Measurements from ENCODE around the gene GANAB. TPM values are rescaled to one million over a fixed set of nuclear protein-coding genes. Genes with fewer than 3 reads are reported as not detected.
"Not testable (repeated sequence)": the region's sequence is repeated elsewhere in the genome, so short reads cannot be mapped to it uniquely, and the experiment has no call there.

The GANAB gene
- total RNA-seq, 1 donor from 2014 or later = 229 TPM

- DNase-seq = no peak
- Histone ChIP-seq H3K36me3 (peaks cover 57% of the 10 kb centered on the region), H3K27me3 (no peaks in the 10 kb centered on the region), H3K4me3 (peak overlapping the region; percentile 71), H3K4me1 (peaks cover 29% of the 10 kb centered on the region), H3K27ac (peak overlapping the region; percentile 93), H3K9me3 (no peaks in the 10 kb centered on the region)
- intact Hi-C loops (cut with DNase I) = no loop called here
- TF ChIP-seq CTCF (IDR thresholded peaks at IDR 0.05) = no peak
- ATAC-seq = no peak
Observed at GRCh38 chr11:62592146-62592815, 54.1 kb downstream of the GANAB start.

GRCh38 chr11:62591448-62592145 is 54.8 kb downstream of the GANAB start, which contains the start of gene TUT1:
TSS of gene TUT1 (minus strand) at chr11:62591523. CDS start at chr11:62591485, 38 bp downstream.
- no peaks in the 10 kb centered on the region for H3K9me3 ChIP-seq
- no peaks in the 10 kb centered on the region for H3K27me3 ChIP-seq
- peaks cover 57% of the 10 kb centered on the region for H3K36me3 ChIP-seq
- peak; percentile 96 for ATAC-seq
- H3K4me3 ChIP-seq = peak within 1 kb of the TSS; percentile 71
- intact Hi-C loops (cut with DNase I) = no loop called here
- TF ChIP-seq CTCF (IDR thresholded peaks at IDR 0.05) = no peak
- peak within 1 kb of the TSS; percentile 93 for H3K27ac ChIP-seq
- DNase-seq = peak; percentile 96
- peaks cover 29% of the 10 kb centered on the region for H3K4me1 ChIP-seq

DNA sequence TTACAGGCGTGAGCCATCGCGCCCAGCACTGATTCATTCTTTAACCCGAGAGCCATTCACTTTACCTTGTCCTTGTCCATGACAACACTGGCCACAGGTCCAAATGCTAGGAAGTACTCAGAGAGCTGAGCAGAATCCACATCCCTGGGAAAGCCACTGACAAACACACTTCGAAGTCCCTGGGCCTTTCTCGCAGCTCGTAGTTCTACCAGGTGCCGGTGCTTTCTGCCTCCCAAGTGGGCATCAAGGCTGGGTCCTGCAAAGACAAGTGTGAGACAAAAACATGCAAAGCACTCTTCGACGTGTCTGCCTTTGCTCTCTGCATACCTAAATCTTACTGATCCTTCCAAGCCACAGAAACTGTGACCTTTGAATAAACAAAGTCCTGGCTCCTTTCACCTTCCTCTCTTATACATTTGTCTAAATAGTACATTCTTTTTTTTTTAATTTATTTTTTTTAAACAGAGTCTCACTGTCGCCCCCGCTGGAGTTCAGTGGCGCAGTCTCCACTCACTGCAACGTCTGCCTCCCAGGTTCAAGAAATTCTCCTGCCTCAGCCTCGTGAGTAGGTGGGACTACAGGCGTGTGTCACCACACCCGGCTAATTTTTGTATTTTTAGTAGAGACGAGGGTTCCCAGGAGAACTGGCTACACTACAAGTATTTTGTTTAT is 57.3 kb downstream of the GANAB start:
- Histone ChIP-seq H3K9me3 (no peaks in the 10 kb centered on the region), H3K4me1 (peaks cover 29% of the 10 kb centered on the region), H3K27me3 (no peaks in the 10 kb centered on the region), H3K27ac (no peak overlapping the region), H3K36me3 (peaks cover 53% of the 10 kb centered on the region), H3K4me3 (no peak overlapping the region)
- ATAC-seq (no peak), DNase-seq (no peak)
- peak; percentile 17 for TF ChIP-seq CTCF (IDR thresholded peaks at IDR 0.05)
- intact Hi-C loops (cut with DNase I) = loop anchor here (10.0 kb wide), 1 partner anchor 1074 kb away; no protein-coding TSS in a partner anchor

DNA sequence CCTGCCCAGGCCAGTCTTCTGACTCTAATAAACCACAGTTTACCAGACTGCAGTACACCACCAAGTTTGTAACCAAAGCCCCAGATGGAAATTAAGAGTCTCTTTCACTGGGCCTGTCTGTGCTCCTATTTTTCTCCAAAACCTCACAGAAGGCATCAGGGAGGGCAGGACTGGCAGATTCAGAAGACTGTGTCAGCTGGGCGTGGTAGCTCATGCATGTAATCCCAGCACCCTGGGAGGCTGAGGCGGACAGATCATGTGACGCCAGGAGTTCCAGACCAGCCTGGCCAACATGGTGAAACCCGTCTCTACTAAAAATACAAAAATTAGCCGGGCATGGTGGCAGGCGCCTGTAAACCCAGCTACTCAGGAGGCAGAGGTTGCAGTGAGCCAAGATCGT is 61.1 kb downstream of the GANAB start:
- DNase-seq = not testable (repeated sequence)

DNA sequence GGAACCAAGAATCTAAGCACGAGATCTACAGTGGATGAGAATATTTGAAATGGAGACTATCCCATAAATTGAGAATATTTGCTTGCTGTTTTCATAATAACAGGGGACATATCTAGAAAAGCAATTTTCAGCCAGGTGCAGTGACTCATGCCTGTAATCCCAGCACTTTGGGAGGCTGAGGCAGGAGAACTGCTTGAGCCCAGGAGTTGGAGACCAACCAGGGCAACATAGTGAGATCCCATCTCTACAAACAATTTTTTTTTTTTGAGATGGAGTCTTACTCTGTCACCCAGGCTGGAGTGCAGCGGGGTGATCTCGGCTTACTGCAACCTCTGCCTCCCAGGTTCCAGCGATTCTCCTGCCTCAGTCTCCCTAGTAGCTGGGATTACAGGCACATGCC is 64.7 kb downstream of the GANAB start:
- intact Hi-C loops (cut with DNase I) = loop anchor here (10.0 kb wide), 1 partner anchor 1067 kb away; no protein-coding TSS in a partner anchor
- DNase-seq, H3K4me1 ChIP-seq, H3K4me3 ChIP-seq, H3K27ac ChIP-seq, H3K9me3 ChIP-seq, H3K27me3 ChIP-seq, ATAC-seq: not testable (repeated sequence)
- peaks cover 79% of the 10 kb centered on the region for H3K36me3 ChIP-seq

More for the DNA sequence above, 61.1 kb downstream of the GANAB start:
- H3K27me3 ChIP-seq, H3K27ac ChIP-seq, H3K9me3 ChIP-seq, H3K4me3 ChIP-seq, ATAC-seq: not testable (repeated sequence)
- peaks cover 12% of the 10 kb centered on the region for H3K4me1 ChIP-seq
- H3K36me3 ChIP-seq = peaks cover 78% of the 10 kb centered on the region
- intact Hi-C loops (cut with DNase I) = loop anchor here (10.0 kb wide), 1 partner anchor 1071 kb away; no protein-coding TSS in a partner anchor

DNA sequence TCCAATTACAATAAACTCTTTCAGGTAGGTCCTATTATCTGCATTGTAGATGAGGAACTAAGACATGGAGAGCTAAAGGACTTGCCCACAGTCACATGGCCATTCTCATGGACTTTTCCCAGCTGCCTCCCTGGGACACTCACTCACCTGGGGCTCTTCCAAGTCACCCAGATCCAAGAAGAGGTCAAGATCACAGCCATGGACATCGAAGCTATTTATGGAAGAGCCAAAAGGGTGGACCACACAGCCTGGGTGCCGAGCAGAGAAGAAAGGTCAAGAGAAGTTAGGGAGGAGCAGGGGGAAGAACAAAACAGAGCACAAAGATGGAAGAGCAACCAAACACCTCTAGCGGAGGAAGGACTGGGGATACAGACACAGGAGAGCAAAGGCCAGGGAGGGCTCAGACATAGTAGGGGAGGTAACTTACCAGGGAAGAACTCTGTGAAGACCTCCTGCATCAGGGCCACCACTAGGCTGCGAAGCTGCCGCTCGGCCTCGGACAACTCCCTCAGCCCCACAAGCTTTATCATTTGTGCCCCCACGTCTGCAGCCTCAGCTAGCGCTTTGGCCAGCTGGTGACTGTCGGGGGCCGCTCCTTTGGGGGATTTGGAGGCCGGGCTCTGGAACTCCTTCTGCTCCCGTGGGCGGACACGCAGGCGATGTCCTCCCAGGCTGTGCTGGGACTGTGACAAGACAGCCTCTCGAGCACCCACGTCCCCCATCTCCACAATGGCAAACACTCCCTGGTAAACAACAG is 65.3 kb downstream of the GANAB start:
- no peak overlapping the region for H3K27ac ChIP-seq
- no peak overlapping the region for H3K4me3 ChIP-seq
- DNase-seq (no peak), ATAC-seq (no peak)
- H3K27me3 ChIP-seq = no peaks in the 10 kb centered on the region
- peaks cover 79% of the 10 kb centered on the region for H3K36me3 ChIP-seq
- intact Hi-C loops (cut with DNase I) = loop anchor here (10.0 kb wide), 1 partner anchor 1066 kb away; no protein-coding TSS in a partner anchor
- peaks cover 7% of the 10 kb centered on the region for H3K4me1 ChIP-seq
- TF ChIP-seq CTCF (IDR thresholded peaks at IDR 0.05) = no peak
- no peaks in the 10 kb centered on the region for H3K9me3 ChIP-seq
